A673 (cell line): ENCODE measurements around the gene SFTPB.

Experiments used
- CTCF ChIP-seq: fragments of 300-800, 200-600 bp; sonication (generic); conservative IDR thresholded peaks from 2 replicates; pipeline ENCODE4 v1.5.1; 2017; ENCODE audit warnings: low read depth, mild to moderate bottlenecking, antibody characterized with exemption, low read length, moderate library complexity, mixed read lengths
- EZH2 ChIP-seq: fragments of 200-600 bp; sonication (generic); IDR thresholded peaks from 2 replicates; pipeline ENCODE4 v1.6.1; 2017; ENCODE audit warnings: borderline replicate concordance, low read depth, mild to moderate bottlenecking, mixed read lengths, antibody characterized with exemption, low read length; ENCODE audit not compliant: poor library complexity, severe bottlenecking

- TF ChIP-seq CTCF: no peak
- TF ChIP-seq EZH2: no peak
Measured at GRCh38 chr2:85684380-85684779, 16.4 kb upstream of the SFTPB start.
